K562 (cell line): ENCODE measurements around the gene PDLIM5. TPM values are rescaled to one million over a fixed set of nuclear protein-coding genes. Genes with fewer than 3 reads are reported as not detected.
A peak's percentile ranks its signal among the peaks of the same experiment; 100 is the strongest.

ENCODE experiments used
- CEBPG ChIP-seq, 3 experiments: fragments of 200-800 bp in 1 of 3; sonication (Bioruptor generic) in 1 of 3; sonication (generic) in 1 of 3; formaldehyde crosslinking in 1 of 3; IDR thresholded peaks in 2 of 3; conservative IDR thresholded peaks in 1 of 3; 2 replicates each; pipeline versions ENCODE4 v1.6.1 to v1.8.0; 2016 to 2022; ENCODE audit warnings: missing compliant biosample characterization in 2 of 3, missing genetic modification characterization in 2 of 3, mild to moderate bottlenecking in 1 of 3, missing genetic modification reagents in 1 of 3
- ETV1 ChIP-seq: fragments of 450-650 bp; conservative IDR thresholded peaks from 2 replicates; pipeline ENCODE4 v1.6.1; 2016; ENCODE audit warnings: missing genetic modification characterization, control low read depth, low read depth, missing compliant biosample characterization
- MEIS2 ChIP-seq: fragments of 450-650 bp; IDR thresholded peaks from 2 replicates; pipeline ENCODE4 v1.6.1; 2014; ENCODE audit warnings: mild to moderate bottlenecking; ENCODE audit not compliant: partially characterized antibody
- SMARCA4 ChIP-seq: fragments of 450-650 bp; IDR thresholded peaks from 2 replicates; pipeline ENCODE4 v1.6.1; 2016
- polyA plus RNA-seq, 8 experiments: library from polyadenylated mRNA; depleted of rRNA in 4 of 8; stranded (reverse) in 5 of 8; unstranded in 3 of 8; fragments of >200 nt; fragmentation: Nextera tagmentation in 2 of 8; fragmentation: Illumina TruSeq in 1 of 8; extraction: Ambion mirVana in 2 of 8; extraction: Trizol in 1 of 8; gene quantifications; 2 replicates each; pipeline versions ENCODE4 v1.2.1 to v1.2.3, GENCODE V29; 2011 to 2014; ENCODE audit warnings: inconsistent platforms in 1 of 8, missing spikeins in 1 of 8
- total RNA-seq, 7 experiments: library from RNA; depleted of rRNA in 6 of 7; stranded (reverse); fragments of >200 nt in 6 of 7; fragmentation: Illumina TruSeq in 2 of 7; extraction: Trizol in 2 of 7; gene quantifications; 2 replicates each; pipeline versions ENCODE4 v1.2.1 to v1.2.3, GENCODE V29; 2011 to 2021; ENCODE audit warnings: low replicate concordance in 1 of 7
- TF ChIP-seq, protein P1 (sequence below), 2 experiments: fragments of 450-650 bp; IDR thresholded peaks; 2 replicates each; pipeline ENCODE4 v1.6.1; 2016; ENCODE audit warnings: mild to moderate bottlenecking in 2 of 2, borderline replicate concordance in 1 of 2, low read depth in 1 of 2, moderate library complexity in 1 of 2
- TF ChIP-seq, protein P2 (sequence below): conservative IDR thresholded peaks from 2 replicates; pipeline ENCODE4 v1.6.1; 2011; ENCODE audit warnings: low read depth, mild to moderate bottlenecking, low read length; ENCODE audit not compliant: control insufficient read depth

PDLIM5 gene
- total and polyA plus RNA-seq, 9 of the 15 experiments (the other 6 are each of a cell fraction or from before 2014, with no cell fraction given): 36.9 to 127 (median 62.5) TPM

- TF ChIP-seq, protein P1, sequence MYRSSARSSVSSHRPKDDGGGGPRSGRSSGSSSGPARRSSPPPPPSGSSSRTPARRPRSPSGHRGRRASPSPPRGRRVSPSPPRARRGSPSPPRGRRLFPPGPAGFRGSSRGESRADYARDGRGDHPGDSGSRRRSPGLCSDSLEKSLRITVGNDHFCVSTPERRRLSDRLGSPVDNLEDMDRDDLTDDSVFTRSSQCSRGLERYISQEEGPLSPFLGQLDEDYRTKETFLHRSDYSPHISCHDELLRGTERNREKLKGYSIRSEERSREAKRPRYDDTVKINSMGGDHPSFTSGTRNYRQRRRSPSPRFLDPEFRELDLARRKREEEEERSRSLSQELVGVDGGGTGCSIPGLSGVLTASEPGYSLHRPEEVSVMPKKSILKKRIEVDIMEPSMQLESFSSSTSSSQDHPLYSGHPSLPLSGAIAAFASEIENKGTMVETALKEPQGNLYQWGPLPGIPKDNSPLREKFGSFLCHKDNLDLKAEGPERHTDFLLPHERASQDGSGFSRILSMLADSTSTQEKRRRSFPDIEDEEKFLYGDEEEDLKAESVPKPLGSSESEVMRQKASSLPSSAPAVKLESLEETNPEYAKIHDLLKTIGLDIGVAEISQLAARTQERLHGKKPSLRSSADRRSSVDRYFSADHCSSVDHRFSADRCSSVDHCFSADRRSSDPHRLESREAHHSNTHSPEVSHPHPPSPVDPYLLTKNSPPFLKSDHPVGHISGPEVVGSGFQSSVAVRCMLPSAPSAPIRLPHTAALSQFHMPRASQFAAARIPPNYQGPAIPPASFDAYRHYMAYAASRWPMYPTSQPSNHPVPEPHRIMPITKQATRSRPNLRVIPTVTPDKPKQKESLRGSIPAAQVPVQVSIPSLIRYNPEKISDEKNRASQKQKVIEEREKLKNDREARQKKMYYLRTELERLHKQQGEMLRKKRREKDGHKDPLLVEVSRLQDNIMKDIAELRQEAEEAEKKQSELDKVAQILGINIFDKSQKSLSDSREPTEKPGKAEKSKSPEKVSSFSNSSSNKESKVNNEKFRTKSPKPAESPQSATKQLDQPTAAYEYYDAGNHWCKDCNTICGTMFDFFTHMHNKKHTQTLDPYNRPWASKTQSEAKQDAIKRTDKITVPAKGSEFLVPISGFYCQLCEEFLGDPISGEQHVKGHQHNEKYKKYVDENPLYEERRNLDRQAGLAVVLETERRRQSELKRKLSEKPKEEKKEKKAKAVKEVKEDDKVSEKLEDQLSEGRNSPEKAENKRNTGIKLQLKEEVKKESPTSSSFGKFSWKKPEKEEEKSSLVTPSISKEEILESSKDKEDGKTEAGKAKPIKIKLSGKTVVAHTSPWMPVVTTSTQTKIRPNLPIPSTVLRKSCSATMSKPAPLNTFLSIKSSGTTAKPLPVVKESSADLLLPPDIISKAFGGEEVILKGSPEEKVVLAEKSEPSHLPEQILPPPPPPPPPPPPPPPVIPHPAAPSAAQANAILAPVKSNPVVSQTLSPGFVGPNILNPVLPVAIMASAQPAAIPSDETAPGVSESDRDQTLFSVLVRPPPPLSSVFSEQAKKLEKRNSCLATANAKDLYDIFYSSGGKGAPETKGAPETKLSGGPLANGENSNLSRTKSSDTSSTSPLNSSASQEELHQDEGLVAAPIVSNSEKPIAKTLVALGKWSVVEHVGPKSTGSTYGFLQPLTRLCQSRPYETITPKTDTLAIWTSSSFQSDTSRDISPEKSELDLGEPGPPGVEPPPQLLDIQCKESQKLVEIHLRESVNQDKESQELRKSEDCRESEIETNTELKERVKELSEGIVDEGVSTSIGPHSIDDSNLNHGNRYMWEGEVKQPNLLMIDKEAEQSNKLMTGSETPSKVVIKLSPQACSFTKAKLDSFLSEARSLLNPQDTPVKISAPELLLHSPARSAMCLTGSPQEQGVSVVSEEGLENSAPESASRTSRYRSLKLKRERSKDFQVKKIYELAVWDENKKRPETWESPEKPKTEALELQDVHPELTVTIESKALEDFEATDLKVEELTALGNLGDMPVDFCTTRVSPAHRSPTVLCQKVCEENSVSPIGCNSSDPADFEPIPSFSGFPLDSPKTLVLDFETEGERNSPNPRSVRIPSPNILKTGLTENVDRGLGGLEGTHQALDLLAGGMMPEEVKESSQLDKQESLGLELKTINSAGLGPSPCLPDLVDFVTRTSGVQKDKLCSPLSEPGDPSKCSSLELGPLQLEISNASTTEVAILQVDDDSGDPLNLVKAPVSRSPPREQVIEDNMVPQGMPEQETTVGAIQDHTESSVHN (IDR thresholded peaks at IDR 0.05; ENCODE audit: borderline replicate concordance in 1 of 2, low read depth in 1 of 2): no peak
- TF ChIP-seq MEIS2: peak; percentile 60
- TF ChIP-seq, protein P2, sequence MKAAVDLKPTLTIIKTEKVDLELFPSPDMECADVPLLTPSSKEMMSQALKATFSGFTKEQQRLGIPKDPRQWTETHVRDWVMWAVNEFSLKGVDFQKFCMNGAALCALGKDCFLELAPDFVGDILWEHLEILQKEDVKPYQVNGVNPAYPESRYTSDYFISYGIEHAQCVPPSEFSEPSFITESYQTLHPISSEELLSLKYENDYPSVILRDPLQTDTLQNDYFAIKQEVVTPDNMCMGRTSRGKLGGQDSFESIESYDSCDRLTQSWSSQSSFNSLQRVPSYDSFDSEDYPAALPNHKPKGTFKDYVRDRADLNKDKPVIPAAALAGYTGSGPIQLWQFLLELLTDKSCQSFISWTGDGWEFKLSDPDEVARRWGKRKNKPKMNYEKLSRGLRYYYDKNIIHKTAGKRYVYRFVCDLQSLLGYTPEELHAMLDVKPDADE: no peak
- TF ChIP-seq CEBPG (CRISPR knock-in tag; IDR thresholded peaks at IDR 0.05): no peak
- peak in 1 of 2 experiments; percentile 56; a peak in 1 of 4 replicates for TF ChIP-seq CEBPG (tag; conservative IDR thresholded peaks at IDR 0.05 in 1 of 2, IDR thresholded peaks at IDR 0.05 in 1 of 2)
- TF ChIP-seq ETV1 (tag): 0 out of 2 replicates have a peak, but pooled peaks have one; percentile 7
- 0 out of 2 replicates have a peak, but pooled peaks have one; percentile 8 for TF ChIP-seq SMARCA4
Observed at GRCh38 chr4:94459462-94460161, 7.9 kb downstream of the PDLIM5 start (continued).
